Hindlimb muscle (tissue), 1 donor: ENCODE measurements around the gene KIAA1671. TPM values are rescaled to one million over a fixed set of nuclear protein-coding genes. Genes with fewer than 3 reads are reported as not detected.
"Not testable (repeated sequence)": the region's sequence is repeated elsewhere in the genome, so short reads cannot be mapped to it uniquely, and the experiment has no call there.

ENCODE experiments used
- DNase-seq: peaks from one replicate; pipeline ENCODE4 v3.0.0-alpha.2; 2013
- polyA plus RNA-seq: library from polyadenylated mRNA; unstranded; fragments of 120-200 nt; gene quantifications from one replicate; pipeline ENCODE4 v1.2.1, GENCODE V29; 2013; ENCODE audit not compliant: insufficient read length

KIAA1671 gene
- polyA plus RNA-seq, 1 donor, result 43.3 TPM

DNA sequence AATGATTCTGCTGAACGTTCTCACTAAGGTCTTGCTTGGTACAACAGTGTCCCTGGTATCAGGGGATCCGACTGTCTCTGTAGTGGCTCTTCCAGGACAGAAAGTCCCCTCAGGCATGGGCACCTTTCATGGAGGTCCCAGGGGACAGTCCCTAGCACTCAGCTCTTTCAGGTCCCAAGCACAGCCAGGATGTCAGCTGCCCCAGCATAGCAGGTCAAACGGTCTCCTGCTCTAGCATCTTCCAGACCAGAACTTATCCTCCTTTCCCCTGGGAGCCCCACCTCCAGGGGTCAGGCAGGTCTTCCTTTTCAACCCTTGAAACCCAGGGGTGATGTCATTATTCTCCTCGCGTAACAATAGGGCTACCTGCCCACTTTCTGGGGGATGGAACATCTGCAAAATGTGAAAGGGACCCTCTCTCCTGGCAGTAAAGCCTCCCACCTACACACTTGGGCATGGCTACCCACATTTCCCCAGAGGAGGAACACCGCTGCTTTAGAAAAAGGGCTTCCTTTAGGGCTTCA lies 222.4 kb downstream of the KIAA1671 start:
- DNase-seq, result no peak

DNA sequence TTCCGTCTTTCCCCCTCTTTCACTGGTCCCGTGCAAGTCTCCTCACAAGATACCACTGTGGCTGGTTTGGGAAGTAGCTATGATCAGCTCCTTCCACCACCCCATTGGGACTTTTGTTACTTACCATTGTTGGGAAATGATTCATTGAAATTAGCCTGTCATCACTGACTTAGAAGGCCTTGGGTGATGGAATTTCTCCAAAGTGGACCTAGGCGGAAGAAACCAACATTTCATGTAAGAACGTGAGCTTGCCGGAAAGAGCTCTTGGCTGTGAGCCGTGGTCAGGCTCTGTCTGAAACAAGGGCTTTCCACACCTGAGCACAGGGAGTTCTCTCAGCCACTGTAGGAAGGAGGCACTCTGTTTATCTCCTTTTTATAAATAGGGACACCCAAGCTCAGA lies 223.7 kb downstream of the KIAA1671 start:
- no peak for DNase-seq

DNA sequence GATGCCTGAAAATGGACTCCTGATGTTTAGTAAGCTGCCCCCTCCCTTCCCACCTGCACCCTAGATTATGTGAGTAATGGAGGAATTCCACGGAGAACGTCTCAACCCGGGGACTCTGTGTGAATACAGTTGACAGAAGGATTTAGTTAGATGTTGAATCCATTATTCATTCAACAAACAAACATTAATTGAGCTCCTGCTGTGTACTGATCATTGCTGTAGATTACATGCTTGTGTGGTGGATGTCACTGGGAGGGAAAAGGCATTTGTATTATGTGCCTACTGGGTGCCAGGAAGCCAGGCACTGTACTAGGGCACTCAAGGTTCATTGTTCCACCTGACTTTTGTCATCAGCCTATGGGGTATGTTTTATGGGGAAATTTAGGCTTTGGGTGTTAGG lies 224.3 kb downstream of the KIAA1671 start:
- DNase-seq, result no peak

DNA sequence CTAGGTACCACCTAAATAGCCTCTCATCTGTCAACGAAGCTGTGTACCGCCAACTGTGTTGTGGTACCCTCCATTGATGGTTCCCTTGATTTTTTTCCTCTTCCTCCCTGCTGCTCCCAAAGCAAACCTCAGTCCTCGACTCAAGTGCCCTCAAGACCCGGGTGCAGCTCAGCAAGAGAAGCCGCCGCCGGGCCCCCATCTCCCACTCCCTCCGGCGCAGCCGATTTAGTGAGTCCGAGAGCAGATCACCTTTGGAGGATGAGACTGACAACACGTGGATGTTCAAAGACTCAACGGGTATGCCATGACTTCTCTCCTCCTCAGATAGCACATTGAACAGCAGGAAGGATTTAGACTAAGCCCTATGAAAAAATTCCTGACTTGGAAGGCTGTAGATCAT lies 224.7 kb downstream of the KIAA1671 start:
- no peak for DNase-seq

DNA sequence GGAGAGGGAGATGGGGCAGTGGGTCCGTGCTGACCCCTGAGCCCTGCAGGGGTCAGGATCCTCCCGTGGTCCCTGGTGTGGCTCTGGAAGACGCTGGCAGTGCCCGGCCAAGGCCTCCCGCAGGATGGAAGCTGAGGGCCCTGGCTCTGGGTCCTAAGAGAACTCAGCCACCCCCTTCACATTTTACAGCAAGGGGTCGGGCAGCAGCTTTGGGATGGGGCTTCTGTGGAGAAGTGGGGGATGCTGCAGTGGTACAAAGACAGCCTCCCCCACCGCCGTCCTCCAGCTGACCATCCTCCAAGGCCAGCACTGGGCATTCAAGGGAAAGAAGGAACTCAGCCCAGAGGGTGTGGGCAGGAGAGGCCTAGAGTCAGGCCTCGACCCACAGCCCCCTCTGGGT lies 225.4 kb downstream of the KIAA1671 start:
- no peak for DNase-seq

DNA sequence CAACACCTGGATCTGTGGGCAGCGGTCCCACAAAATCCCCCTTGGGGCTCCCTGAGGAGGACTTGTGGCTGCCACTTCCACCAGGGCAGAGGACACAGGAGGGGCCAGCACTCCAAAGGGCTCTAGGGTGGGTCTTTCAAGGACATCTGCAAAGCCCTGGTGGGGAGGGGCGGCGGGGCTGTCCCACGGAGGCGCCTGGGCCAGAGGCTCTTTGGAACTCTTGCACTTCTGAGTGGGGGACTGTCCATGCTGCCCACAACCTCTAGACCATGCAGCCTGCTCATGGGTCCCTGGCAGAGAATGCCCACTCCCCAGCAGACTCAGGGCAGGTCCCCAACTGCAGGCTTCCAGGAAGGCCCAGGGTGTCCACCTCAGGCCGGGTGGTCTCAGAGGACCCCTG lies 225.8 kb downstream of the KIAA1671 start:
- not testable (repeated sequence) for DNase-seq

DNA sequence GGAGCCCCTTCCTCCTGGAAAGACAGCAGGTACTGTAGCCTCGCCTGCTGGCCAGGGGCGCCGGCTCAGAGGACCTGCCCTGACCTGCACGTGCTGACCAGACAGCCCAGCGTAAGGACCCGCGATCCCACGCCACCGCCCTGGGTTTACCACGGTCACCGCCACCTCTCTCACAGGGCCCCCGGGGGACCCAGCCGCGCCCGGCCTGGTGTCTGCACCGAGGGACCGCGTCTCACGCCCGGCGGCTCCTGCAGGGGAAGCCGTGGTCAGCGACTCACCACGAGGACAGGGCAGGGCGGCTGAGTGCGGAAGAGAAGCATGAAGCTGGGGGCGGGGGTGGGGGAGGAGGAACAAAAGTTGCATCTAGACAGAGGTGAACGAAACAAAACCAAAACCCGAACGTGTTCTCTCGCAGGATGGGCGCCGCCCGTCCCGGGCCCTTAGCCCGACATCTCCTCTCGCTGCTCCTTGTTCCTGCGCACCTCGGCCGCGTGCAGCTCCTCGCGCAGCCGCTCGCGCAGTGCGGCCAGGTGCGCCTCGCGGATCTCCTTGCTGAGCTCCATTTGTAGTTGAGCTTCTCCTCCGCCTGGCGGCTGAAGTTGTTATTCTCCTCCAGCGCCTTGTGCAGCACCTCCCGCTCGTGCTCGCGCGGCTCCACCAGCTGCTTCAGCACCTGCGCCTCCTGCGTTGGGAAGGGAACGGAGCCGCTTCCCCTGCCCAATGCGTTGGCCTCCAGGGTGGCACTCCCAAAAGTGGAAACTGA lies 226.5 kb downstream of the KIAA1671 start:
- not testable (repeated sequence) for DNase-seq

DNA sequence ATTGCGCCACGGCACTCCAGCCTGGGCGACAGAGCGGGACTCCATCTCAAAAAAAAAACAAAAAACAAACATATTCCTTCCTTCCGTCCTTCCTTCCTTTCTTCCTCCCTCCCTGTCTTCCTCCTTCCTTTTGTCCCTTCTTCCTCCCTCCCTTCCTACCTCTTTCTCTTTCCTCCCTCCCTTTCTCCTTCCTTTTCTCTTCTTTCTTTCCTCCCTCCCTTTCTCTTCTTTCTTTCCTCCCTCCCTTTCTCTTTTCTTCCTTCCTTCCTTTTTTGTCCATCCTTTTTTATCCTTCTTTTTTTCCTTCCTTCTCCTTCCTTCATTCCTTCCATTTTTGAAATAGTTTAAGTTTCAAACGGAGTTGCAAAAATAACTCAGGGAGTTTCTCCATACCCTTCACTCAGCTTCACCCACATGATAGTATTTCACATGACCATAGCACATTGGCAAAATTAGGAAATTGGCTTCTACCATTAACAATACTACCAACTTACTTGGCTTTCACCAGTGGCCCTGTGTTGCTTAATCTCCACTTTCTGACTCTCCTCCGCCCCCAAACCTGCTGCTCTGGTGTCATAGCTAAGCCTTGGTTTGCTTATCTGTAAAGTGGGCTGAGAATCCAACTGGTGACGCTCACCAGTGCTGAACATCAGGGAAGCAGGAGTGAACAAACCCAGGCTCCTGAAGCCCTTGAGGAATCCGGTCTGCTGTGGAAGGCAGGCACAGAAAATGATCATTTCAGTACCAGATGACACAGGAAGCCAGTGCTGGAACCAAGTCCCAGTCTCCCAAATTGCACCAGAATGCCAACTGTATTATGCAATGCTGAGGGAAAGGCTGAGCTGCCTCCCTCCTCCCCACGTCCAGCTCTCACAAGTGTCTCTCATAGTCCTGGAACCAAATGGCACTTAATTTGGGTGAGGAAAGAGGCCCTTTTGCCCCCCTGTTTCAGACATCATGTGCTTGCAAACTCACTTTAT lies 229.9 kb downstream of the KIAA1671 start:
- DNase-seq, result peak; percentile 10

DNA sequence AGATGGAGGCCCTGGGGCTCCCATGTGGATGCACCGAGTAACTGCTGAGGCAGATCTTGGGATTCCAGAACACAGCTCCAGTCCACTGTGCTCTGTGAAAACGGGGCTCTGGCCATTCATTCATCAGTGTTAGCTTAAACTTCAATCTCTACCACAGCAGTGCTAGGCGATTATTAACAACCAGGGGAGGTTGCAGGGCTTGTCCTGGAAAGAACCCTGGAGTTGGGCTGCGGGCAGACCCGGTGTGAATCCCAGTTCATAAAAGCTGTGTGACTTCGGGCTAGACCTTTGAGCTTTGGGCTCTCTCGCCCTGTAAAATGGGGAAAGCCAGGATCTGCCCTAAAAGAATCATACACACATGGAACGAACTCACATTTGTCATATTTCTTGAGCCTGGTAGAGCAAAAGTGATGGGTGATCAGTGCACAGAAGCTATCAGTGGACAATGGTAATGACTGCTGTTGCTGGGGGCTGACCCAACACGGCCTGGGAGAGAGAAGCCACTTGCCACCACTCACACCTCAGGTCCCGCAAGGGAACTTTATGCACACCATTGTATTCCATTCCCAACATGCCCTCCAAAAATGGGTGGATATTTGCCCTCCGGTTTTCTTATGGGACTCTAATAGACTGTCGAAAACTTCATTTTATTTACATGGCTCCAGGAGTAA lies 231.6 kb downstream of the KIAA1671 start:
- DNase-seq, result no peak

DNA sequence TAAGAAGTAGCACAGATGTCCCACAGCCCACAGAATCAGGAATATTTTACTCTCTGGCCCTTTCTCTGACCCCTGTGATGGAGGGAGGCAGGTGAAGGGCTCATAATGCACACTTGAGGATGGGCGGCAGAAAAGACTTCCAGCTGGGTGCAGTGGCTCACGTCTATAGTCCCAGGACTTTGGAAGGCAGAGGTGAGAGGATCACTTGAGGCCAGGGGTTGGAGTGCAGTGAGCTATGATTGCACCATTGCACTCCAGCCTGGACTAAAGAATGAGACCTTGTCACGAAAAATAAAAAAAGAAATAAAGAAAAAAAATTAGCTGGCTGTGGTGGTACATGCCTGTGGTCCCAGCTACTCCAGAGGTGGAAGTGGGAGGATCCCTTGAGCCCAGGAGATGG lies 233.6 kb downstream of the KIAA1671 start:
- DNase-seq, result no peak

DNA sequence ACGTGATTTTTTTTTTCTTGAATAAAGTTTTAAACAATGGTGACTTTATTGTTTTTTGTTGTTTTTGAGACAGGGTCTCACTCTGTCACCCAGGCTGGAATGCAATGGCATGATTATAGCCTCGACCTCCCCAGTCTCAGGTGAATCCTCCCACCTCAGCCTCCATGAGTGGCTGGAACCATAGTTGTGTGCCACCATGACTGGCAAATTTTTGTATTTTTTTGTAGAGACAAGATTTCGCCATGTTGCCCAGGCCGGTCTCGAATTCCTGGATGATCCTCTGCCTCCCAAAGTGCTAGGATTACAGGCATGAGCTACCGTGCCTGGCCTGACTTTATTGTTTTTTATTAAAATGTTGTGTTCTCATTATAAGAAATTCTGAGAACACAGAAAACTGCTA lies 235.0 kb downstream of the KIAA1671 start:
- no peak for DNase-seq

DNA sequence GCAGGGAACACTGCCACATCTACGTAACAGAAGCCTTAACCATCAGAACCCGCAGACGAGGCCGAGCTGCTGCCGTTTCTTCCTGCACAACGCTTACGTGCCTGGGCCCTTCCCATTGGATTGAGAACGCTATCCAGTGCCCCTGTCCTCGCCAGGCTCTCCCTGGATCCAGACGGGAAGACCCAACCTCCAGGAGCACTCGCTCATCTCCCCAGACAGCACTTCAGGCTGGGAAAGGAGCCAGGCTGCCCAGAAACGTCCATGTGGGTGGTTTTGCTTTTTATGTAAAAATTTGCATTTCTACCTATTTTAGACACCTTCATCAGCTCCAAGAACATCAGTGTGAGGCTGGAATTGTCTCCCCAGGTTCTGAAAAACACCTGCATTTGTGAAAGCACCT lies 239.9 kb downstream of the KIAA1671 start:
- no peak for DNase-seq

DNA sequence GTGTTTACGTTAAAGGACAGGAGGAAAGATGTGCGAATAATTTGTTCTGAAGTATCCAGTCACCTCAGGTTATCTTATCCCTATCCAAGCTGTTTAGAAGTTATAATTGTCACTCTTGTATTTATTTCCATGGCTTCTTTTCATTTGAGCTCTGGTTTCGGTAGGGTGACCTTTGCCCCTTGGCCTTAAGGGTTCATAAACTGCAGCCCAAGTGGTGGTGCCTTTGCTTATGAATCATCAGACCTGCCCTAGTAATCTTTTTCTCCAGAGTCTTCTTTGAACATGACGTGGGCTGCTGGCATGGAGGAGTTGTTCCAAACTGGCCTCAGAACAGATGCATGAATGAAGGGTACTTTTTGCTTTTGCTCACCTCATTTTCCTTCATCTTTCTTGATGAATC lies 240.6 kb downstream of the KIAA1671 start:
- DNase-seq, result no peak

DNA sequence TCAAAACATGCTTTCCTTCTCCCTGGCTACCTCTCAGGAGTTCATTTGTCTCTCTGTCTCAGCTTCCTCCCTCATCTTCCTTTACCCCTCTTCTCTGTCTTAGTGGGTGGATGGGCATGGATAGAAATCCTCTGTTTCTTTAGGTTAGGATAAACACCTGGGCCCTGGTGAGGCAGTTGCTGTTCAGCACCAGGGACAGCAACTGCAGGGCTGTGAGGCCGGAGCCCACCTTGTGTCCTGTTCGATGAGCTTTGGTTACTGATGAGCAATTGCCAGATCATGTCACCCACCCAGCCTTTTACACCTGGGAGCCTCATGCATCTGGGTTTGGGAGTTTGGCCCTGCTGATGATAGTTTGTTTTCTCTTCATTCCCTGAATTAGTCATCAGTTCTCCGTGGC lies 241.0 kb downstream of the KIAA1671 start:
- no peak for DNase-seq

DNA sequence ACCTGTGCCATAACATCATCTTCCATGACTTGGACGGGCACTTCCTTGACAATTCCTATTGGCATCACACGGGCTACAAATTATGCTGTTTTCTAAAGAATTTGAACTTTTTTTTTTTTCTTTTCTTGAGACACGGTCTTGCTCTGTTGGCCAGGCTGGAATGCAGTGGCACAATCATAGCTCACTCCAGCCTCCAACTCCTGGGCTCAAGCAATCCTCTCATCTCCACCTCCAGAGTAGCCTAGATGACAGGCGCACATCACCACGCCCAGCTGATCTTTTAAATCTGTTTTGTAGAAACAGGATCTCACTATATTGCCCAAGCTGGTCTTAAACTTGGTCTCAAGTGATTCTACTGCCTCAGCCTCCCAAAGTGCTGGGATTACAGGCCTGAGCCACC lies 243.8 kb downstream of the KIAA1671 start:
- no peak for DNase-seq

DNA sequence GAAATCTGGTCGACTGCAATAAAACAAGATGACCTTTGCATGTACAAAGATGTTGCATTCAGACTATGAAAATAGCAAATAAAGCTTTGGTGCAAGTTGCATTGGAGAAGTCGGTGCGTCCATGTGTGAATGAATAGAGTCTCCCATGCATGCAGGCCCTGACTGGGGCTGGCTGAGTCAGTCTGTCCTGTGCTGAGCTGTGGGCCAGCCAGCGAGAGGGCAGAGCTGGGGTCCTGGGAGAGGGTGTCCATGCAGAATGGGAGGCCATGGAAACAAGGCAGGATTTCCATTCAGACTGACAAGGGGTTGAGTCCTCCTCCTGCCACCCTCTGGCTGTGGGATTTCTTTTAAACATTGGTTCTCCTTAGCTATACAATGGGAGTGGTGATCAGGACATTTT lies 244.8 kb downstream of the KIAA1671 start:
- no peak for DNase-seq

DNA sequence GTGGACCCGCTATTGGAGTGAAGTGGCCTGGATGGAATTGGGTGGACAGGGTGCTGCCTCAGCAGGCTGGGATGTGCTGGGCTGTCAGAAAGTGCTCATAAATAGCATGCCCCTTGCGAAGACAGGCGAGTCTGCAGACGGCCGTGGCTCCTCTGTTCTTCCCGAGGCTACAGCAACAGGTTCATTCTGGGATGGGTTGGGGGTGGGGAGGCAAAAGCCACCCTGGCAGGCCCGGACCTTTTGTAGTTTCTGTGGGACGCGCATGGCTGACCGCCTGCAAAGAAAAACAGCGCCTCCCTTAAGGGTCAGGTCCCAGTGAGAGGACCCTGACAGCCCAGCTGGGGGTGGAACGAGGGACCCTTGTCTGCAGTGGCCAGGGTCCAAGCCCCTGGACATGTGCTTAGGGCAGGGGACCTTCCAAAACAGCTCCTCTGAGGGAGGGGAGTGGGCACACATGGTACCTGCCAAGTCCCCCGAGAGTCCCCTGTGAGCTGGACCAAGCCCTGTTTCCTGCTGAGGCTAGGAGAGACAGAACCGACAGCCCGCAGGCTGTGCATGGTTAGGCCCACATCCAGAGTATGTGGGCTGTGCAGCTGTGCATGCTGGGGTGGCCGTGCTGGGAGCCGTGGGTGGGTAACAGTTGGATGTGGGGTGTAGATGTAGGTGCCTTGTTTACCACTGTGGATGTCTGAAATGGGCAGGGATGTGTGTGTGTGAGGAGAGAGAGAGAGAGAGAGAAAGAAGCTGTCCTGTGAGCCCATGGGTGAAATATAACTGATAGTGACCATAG lies 247.4 kb downstream of the KIAA1671 start, which contains the start of gene CRYBB3:
Gene CRYBB3, plus strand, starts transcription at position 128 of the 790 bp plus-strand sequence. CDS start 1,539 bp downstream, outside the sequence.
- DNase-seq, result no peak

DNA sequence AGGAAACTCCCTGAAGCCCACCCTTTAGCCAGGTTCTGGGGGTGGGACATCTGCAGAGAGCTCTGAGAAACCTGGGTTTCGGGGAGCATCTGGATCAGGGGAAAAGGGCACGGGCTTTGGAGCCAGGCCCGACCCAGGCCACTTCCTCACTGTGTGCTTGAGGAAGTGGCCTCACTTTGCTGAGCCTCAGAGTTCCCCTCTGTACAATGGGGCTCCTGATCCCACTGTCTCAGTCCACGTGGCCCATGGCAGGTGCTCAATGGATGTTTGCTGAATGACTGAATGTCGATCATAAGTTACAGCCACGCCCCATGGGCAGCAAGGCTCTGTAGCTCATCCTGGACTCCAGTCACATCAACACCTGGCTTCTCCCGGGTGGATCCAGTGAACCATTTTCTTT lies 248.5 kb downstream of the KIAA1671 start:
- no peak for DNase-seq

DNA sequence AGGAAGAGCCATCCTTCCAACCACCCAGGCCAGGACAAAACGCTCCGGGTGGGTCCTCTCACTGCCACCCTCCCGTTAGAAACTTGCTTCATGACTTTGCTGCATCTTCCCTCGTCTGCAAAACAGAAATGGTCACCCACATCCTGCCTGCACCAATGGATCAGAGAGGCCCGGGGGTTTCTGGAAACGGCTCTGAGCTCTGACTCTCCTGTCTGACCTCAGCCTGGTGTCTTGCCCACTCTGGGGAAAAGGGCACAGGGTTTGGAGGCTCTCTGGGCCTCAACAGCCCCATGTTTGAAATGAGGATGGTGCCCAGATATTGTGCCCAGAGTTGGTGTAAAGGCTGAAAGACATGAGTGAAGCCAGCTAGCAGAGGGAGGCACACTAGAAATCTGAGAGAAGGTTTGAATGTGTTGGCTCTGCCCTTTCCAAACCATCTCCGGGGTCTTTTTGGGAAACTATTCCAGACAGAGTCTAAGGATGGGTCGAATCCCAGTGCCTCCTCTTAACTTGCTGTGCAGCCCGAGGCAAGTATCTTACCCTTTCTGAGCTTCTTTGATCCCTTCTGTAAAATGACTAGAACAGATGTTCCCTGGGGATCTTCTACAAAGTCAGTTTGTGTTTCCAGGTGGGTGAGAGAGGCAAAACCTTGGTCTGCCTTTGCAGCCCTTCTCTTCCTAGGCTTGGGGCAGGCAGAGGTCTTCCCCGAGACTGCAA lies 249.2 kb downstream of the KIAA1671 start:
- no peak for DNase-seq

DNA sequence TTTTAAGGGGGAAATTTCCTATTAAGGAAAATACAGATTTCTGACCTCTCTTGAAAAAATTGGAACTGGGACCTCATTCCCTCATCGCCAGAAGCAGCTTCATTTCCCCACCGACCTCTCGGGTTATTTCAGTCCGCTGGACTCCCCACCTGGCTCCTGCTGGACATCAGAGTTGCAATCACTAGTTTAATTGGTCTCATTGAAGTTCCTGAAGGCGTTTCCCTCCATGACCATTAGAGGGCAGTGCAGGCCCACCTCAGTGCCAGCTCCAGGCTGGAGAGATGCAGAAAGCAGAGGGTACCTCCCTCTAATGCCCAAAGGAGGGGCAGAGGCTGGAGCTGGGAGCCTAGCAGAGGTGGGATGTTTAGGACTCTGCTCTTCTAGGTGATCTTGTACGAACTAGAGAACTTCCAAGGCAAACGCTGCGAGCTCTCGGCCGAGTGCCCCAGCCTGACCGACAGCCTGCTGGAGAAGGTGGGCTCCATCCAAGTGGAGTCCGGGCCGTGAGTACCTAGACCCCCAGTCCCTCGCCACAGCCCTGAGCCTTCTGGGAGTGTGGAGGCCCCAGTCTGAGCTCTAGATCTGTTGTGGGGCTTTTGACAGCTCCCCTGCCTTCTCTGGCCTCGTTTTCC lies 249.9 kb downstream of the KIAA1671 start:
- peak; percentile 40 for DNase-seq

DNA sequence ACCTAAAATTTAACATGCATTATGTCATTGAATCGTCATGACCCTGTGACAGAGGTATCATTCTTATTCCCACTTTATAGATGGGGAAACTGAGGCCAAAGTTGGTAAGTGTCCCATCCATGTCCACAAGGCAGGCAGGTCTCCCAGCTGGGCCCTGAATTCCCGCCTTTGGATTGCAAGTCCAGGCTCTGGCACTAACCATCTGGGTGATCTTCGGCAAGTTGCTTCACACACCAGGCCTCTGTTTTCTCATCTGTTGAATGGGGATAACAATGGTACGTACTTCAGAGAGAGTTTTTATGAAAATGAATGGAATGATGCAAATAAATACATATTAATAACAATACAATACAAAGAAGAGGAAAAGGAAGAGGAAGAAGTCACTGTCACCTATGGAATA lies 250.6 kb downstream of the KIAA1671 start:
- DNase-seq, result no peak
